Subcutaneous adipose tissue (tissue), 4 donors: ENCODE measurements around the gene ZBTB7C. TPM values are rescaled to one million over a fixed set of nuclear protein-coding genes. Genes with fewer than 3 reads are reported as not detected.

Experiments
- CTCF ChIP-seq: fragments of 450-650 bp; IDR thresholded peaks from one replicate; pipeline ENCODE4 v1.5.1; 2016; ENCODE audit warnings: low read depth, mild to moderate bottlenecking, control low read depth, antibody characterized with exemption, moderate library complexity
- total RNA-seq, 4 donors: library from RNA; depleted of rRNA; stranded (reverse); fragments of >200 nt; gene quantifications; one replicate each; pipeline ENCODE4 v1.1.0, GENCODE V29; 2016

The ZBTB7C gene
- total RNA-seq, 4 donors from 2014 or later = 1.0 to 5.5 (median 4.4) TPM

- TF ChIP-seq CTCF = no peak
Observed at GRCh38 chr18:48159816-48160215, 249.4 kb downstream of the ZBTB7C start.

- TF ChIP-seq CTCF = no peak
Observed at GRCh38 chr18:48158721-48159120, 250.5 kb downstream of the ZBTB7C start.

- TF ChIP-seq CTCF = no peak
Observed at GRCh38 chr18:48157956-48158355, 251.2 kb downstream of the ZBTB7C start.

GRCh38 chr18:48155856-48156255 lies 253.3 kb downstream of the ZBTB7C start:
- TF ChIP-seq CTCF = no peak

GRCh38 chr18:48154828-48155227 lies 254.4 kb downstream of the ZBTB7C start:
- TF ChIP-seq CTCF = no peak

GRCh38 chr18:48153613-48154481 lies 255.3 kb downstream of the ZBTB7C start:
- TF ChIP-seq CTCF = no peak

GRCh38 chr18:48152549-48152948 lies 256.6 kb downstream of the ZBTB7C start:
- no peak for TF ChIP-seq CTCF
